ENCODE results near the gene SSBP3.

The SSBP3 gene

DNA sequence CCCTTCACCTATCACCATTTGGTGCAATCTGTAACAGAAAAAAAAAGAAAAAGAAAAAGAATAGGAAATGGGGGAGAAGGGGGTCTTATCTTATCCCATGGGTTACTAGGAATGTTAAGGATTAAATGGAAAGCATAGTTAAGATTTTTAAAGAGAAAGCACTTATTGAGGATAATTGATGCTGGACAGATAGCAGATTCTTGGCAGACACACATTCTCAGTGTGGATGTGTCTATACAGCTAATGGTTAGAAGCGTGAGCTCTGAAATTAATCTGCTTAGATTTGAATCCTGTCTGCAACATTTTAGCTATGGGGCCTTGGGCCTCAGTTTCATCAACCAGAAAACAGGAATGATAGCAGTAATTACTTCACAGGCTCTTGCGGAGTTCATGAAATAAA lies 67.1 kb downstream of the SSBP3 start:
- Mint-ChIP-seq H3K4me1 (ENCODE audit: low read depth) (peaks cover 54% of the 10 kb centered on the region), H3K27ac (no peak overlapping the region), H3K27me3 (no peaks in the 10 kb centered on the region), H3K4me3 (no peak overlapping the region), H3K36me3 (ENCODE audit: low read depth) (peaks cover 20% of the 10 kb centered on the region), H3K9me3 (no peaks in the 10 kb centered on the region)
- intact Hi-C loops (cut with micrococcal nuclease) = no loop called here

GRCh38 chr1:54338464-54338863 lies 67.7 kb downstream of the SSBP3 start:
- Mint-ChIP-seq H3K36me3 (ENCODE audit: low read depth) (peaks cover 14% of the 10 kb centered on the region), H3K27me3 (no peaks in the 10 kb centered on the region), H3K4me3 (no peak overlapping the region), H3K27ac (no peak overlapping the region), H3K4me1 (ENCODE audit: low read depth) (peaks cover 49% of the 10 kb centered on the region), H3K9me3 (no peaks in the 10 kb centered on the region)
- intact Hi-C loops (cut with micrococcal nuclease) = no loop called here

DNA sequence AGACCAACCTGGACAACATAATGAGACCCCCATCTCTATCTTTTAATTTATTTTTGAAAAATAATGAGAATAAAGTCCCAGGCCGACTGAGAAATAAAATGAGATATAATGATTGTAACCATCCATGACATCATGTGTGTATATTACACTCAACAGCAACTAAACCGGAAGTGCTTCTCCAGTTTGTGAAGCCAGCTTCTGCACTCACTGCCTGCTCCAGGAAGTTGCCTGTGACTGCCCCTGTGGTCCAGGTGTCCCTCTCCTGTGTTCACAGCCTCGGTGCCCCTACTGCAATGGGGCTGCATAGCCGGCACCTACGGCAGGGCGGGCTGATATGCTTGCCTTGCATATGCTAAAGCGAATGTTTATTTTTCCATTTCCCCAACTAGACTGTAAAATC lies 68.3 kb downstream of the SSBP3 start:
- Mint-ChIP-seq H3K4me3 (no peak overlapping the region), H3K27ac (no peak overlapping the region), H3K4me1 (ENCODE audit: low read depth) (peaks cover 49% of the 10 kb centered on the region), H3K9me3 (no peaks in the 10 kb centered on the region), H3K36me3 (ENCODE audit: low read depth) (peaks cover 13% of the 10 kb centered on the region), H3K27me3 (no peaks in the 10 kb centered on the region)
- intact Hi-C loops (cut with micrococcal nuclease) = no loop called here

GRCh38 chr1:54337034-54337433 lies 69.2 kb downstream of the SSBP3 start:
- Mint-ChIP-seq H3K36me3 (ENCODE audit: low read depth) (peaks cover 13% of the 10 kb centered on the region), H3K27ac (no peak overlapping the region), H3K4me1 (ENCODE audit: low read depth) (peaks cover 49% of the 10 kb centered on the region), H3K4me3 (no peak overlapping the region), H3K27me3 (no peaks in the 10 kb centered on the region), H3K9me3 (no peaks in the 10 kb centered on the region)
- intact Hi-C loops (cut with micrococcal nuclease) = no loop called here

- no peaks in the 10 kb centered on the region for H3K27me3 Mint-ChIP-seq
- H3K4me3 Mint-ChIP-seq = no peak overlapping the region
- no peak overlapping the region for H3K27ac Mint-ChIP-seq
- peaks cover 13% of the 10 kb centered on the region for H3K36me3 Mint-ChIP-seq (ENCODE audit: low read depth)
- no peaks in the 10 kb centered on the region for H3K9me3 Mint-ChIP-seq
- intact Hi-C loops (cut with micrococcal nuclease) = no loop called here
- peaks cover 49% of the 10 kb centered on the region for H3K4me1 Mint-ChIP-seq (ENCODE audit: low read depth)
These were observed 70.1 kb downstream of the SSBP3 start for GRCh38 chr1:54336116-54336515.

DNA sequence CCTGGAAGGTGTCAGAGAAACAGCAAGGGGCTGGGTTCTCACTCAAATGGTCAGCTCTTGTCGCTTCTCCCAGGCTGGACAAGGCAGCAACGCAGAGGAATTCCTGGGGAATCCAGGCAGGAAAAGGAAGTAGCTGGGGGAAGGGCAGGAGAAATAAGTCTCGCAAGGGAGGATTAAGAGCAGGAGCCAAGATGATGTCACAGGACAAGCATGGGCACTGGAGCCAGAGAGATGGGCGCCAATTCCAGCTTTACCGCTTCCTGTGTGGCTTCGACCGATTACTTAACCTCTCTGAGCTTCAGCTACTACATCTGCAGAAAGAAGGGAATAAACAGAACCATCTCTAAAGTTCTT lies 70.5 kb downstream of the SSBP3 start:
- Mint-ChIP-seq H3K4me1 (ENCODE audit: low read depth) (peaks cover 47% of the 10 kb centered on the region), H3K36me3 (ENCODE audit: low read depth) (peaks cover 13% of the 10 kb centered on the region), H3K27me3 (no peaks in the 10 kb centered on the region), H3K27ac (no peak overlapping the region), H3K9me3 (no peaks in the 10 kb centered on the region), H3K4me3 (no peak overlapping the region)
- intact Hi-C loops (cut with micrococcal nuclease) = no loop called here

- peaks cover 13% of the 10 kb centered on the region for H3K36me3 Mint-ChIP-seq (ENCODE audit: low read depth)
- H3K4me1 Mint-ChIP-seq (ENCODE audit: low read depth) = peaks cover 47% of the 10 kb centered on the region
- no peaks in the 10 kb centered on the region for H3K9me3 Mint-ChIP-seq
- H3K27ac Mint-ChIP-seq = no peak overlapping the region
- no peaks in the 10 kb centered on the region for H3K27me3 Mint-ChIP-seq
- no peak overlapping the region for H3K4me3 Mint-ChIP-seq
- intact Hi-C loops (cut with micrococcal nuclease) = no loop called here
These were observed 71.0 kb downstream of the SSBP3 start for GRCh38 chr1:54335011-54335754.

DNA sequence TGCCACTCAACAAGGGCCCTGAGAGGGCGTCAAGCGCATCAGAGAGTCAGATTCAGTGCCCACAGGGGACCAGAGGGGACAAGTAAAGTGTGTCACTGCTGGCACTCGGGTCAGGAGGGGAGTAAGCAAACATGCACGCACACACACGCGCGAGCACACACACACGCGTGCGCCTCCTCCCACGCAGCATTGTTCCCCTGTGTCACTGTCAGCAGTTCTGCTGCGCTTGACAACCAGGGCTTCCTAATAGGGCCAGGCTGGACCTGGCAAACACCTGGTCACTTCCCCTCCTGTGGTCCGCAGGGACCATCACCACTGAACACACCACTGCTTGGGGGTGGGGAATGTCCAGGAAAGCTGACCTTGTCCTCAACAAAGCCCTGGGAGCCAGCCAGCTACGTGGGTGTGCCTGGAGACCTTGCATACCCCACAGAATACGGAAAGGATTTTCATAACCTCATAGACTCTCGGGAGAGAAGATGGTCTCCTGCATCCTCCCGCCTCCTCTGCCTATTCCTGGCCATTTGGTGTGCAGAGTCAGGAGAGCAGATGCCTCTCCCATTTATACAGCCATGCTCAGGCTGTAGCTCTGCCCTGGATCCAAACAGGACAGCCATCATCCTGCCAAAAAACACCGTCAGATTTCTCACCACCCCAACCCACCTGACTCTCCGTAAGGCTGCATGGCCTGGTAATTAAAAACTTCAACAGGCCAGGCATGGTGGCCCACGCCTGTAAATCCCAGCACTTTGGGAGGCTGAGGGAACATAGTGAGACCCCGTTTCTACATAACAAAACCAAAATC lies 73.2 kb downstream of the SSBP3 start:
- no peak overlapping the region for H3K27ac Mint-ChIP-seq
- H3K4me1 Mint-ChIP-seq (ENCODE audit: low read depth) = peaks cover 50% of the 10 kb centered on the region
- H3K36me3 Mint-ChIP-seq (ENCODE audit: low read depth) = peaks cover 21% of the 10 kb centered on the region
- H3K27me3 Mint-ChIP-seq = no peaks in the 10 kb centered on the region
- H3K4me3 Mint-ChIP-seq = no peak overlapping the region
- intact Hi-C loops (cut with micrococcal nuclease) = no loop called here
- no peaks in the 10 kb centered on the region for H3K9me3 Mint-ChIP-seq

GRCh38 chr1:54331843-54332463 lies 74.2 kb downstream of the SSBP3 start:
- H3K36me3 Mint-ChIP-seq (ENCODE audit: low read depth) = peaks cover 22% of the 10 kb centered on the region
- no peak overlapping the region for H3K4me3 Mint-ChIP-seq
- intact Hi-C loops (cut with micrococcal nuclease) = no loop called here
- no peaks in the 10 kb centered on the region for H3K9me3 Mint-ChIP-seq
- no peak overlapping the region for H3K27ac Mint-ChIP-seq
- H3K4me1 Mint-ChIP-seq (ENCODE audit: low read depth) = peaks cover 55% of the 10 kb centered on the region
- no peaks in the 10 kb centered on the region for H3K27me3 Mint-ChIP-seq

GRCh38 chr1:54331091-54331772 lies 75.0 kb downstream of the SSBP3 start:
- H3K4me3 Mint-ChIP-seq = no peak overlapping the region

GRCh38 chr1:54329312-54330003 lies 76.7 kb downstream of the SSBP3 start:
- intact Hi-C loops (cut with micrococcal nuclease) = no loop called here
- H3K4me1 Mint-ChIP-seq (ENCODE audit: low read depth) = peaks cover 41% of the 10 kb centered on the region
- H3K27ac Mint-ChIP-seq = no peak overlapping the region
- H3K36me3 Mint-ChIP-seq (ENCODE audit: low read depth) = peaks cover 12% of the 10 kb centered on the region
- no peaks in the 10 kb centered on the region for H3K27me3 Mint-ChIP-seq
- no peak overlapping the region for H3K4me3 Mint-ChIP-seq
- H3K9me3 Mint-ChIP-seq = no peaks in the 10 kb centered on the region

More at GRCh38 chr1:54331091-54331772, 75.0 kb downstream of the SSBP3 start:
- Mint-ChIP-seq H3K36me3 (ENCODE audit: low read depth) (peaks cover 19% of the 10 kb centered on the region), H3K4me1 (ENCODE audit: low read depth) (peaks cover 50% of the 10 kb centered on the region), H3K9me3 (no peaks in the 10 kb centered on the region), H3K27ac (no peak overlapping the region), H3K27me3 (no peaks in the 10 kb centered on the region)
- intact Hi-C loops (cut with micrococcal nuclease) = no loop called here

DNA sequence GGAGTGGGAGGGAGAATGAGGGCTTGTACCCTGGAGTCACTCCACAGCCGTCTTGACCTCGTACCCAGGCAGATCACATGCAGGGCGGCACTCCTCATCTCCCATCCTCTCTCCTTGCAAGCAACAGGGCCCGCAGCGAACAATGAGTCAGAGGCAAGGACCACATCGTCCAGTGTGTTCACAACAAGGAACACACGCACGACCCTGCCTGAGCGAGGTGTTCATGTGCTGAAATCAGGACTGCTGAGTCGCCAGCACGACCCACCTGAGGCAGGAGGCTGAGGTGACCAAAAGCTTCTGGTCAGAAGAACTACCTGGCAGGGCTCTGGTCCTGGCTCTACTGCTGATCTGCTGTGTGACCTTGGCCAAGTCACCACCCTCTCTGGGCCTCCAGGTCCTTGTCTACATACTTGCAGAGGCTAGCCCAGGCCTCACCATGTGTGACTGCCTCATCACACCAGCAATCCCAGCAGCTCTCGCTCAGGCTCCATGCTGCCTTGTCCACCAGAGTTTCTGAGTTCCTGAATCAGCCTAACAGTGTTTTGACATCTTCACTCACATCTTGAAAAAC lies 78.0 kb downstream of the SSBP3 start:
- no peaks in the 10 kb centered on the region for H3K27me3 Mint-ChIP-seq
- H3K4me1 Mint-ChIP-seq (ENCODE audit: low read depth) = peaks cover 39% of the 10 kb centered on the region
- H3K27ac Mint-ChIP-seq = no peak overlapping the region
- no peak overlapping the region for H3K4me3 Mint-ChIP-seq
- intact Hi-C loops (cut with micrococcal nuclease) = no loop called here
- no peaks in the 10 kb centered on the region for H3K9me3 Mint-ChIP-seq
- peaks cover 12% of the 10 kb centered on the region for H3K36me3 Mint-ChIP-seq (ENCODE audit: low read depth)

- intact Hi-C loops (cut with micrococcal nuclease) = no loop called here
- H3K36me3 Mint-ChIP-seq (ENCODE audit: low read depth) = peaks cover 12% of the 10 kb centered on the region
- H3K27ac Mint-ChIP-seq = no peak overlapping the region
- no peaks in the 10 kb centered on the region for H3K27me3 Mint-ChIP-seq
- no peaks in the 10 kb centered on the region for H3K9me3 Mint-ChIP-seq
- peaks cover 32% of the 10 kb centered on the region for H3K4me1 Mint-ChIP-seq (ENCODE audit: low read depth)
- H3K4me3 Mint-ChIP-seq = no peak overlapping the region
These were observed 78.7 kb downstream of the SSBP3 start for GRCh38 chr1:54327386-54328065.

Measured in dendritic cell treated with granulocyte-macrophage colony-stimulating factor and Interleukin-4, amounts not matched to agents 40 ng/mL and 50 ng/mL, for 4 days (primary cell).